Measurements from ENCODE around the gene ANKDD1B. TPM values are rescaled to one million over a fixed set of nuclear protein-coding genes. Genes with fewer than 3 reads are reported as not detected.

Gene ANKDD1B
- total RNA-seq, 2 donors from 2014 or later: 3.6 to 6.3 TPM

- H3K9ac ChIP-seq (ENCODE audit: low read depth in 2 of 2, low read length in 2 of 2): no peak overlapping the region
- H3K9me3 ChIP-seq: no peaks in the 10 kb centered on the region
- TF ChIP-seq CTCF (IDR thresholded peaks at IDR 0.05): no peak
- H3K4me3 ChIP-seq: no peak overlapping the region
- H3K4me1 ChIP-seq: no peaks in the 10 kb centered on the region
- no peaks in the 10 kb centered on the region for H3K36me3 ChIP-seq
- intact Hi-C loops (cut with DNase I): no loop called here
- H3K27ac ChIP-seq: peak overlapping the region; percentile 42
- H3K27me3 ChIP-seq: no peaks in the 10 kb centered on the region
- DNase-seq: no peak
Observed at GRCh38 chr5:75668445-75668844, 57.2 kb downstream of the ANKDD1B start.

DNA sequence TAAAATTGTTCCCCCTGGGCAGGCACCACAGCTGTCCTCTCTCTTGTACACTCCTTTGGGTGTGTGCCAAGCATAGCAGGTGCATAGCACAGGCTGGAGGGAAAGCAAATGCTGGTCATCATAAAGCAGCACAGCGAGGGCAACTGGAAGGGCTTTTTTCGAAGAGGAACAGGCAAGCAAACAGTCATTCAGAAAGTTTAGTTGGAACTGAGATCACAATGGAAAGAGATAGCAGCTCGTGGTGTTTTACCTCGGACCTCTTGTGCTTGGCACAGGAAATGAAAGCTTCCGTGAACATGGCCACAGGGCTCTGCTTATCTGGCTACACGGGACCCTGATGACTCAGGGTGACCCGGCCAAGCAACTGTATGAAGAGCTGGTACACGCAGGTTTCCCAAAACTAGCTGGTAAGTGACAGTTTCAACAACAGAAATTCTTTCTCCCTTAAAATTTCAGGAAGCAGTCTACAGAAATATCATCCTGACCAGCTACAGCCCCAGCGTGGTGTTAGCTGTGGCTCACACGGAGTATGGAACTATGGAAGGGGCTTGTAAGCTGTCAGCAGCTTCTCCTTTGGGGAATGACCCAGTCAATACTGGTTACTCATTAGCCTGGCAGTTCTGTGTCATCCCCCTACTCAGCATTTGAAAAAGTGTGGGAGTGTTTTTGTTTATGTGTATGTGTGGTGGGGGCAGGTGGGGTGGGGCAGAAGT, 57.9 kb downstream of the ANKDD1B start:
- peak; percentile 76 for DNase-seq
- Histone ChIP-seq H3K36me3 (no peaks in the 10 kb centered on the region), H3K27ac (peak overlapping the region; percentile 42), H3K27me3 (no peaks in the 10 kb centered on the region), H3K9ac (ENCODE audit: low read depth in 2 of 2, low read length in 2 of 2) (peak overlapping the region in 1 of 2 donors; percentile 36), H3K4me3 (peak overlapping the region; percentile 4), H3K4me1 (no peaks in the 10 kb centered on the region), H3K9me3 (no peaks in the 10 kb centered on the region)
- TF ChIP-seq CTCF (IDR thresholded peaks at IDR 0.05): no peak
- intact Hi-C loops (cut with DNase I): no loop called here

GRCh38 chr5:75670577-75670976, 59.3 kb downstream of the ANKDD1B start:
- no peak overlapping the region for H3K27ac ChIP-seq
- no peaks in the 10 kb centered on the region for H3K4me1 ChIP-seq
- DNase-seq: no peak
- intact Hi-C loops (cut with DNase I): no loop called here
- no peak for TF ChIP-seq CTCF (IDR thresholded peaks at IDR 0.05)
- H3K27me3 ChIP-seq: no peaks in the 10 kb centered on the region
- no peaks in the 10 kb centered on the region for H3K36me3 ChIP-seq
- H3K4me3 ChIP-seq: no peak overlapping the region
- no peaks in the 10 kb centered on the region for H3K9me3 ChIP-seq
- H3K9ac ChIP-seq (ENCODE audit: low read depth in 2 of 2, low read length in 2 of 2): no peak overlapping the region

- Histone ChIP-seq H3K9ac (ENCODE audit: low read depth in 2 of 2, low read length in 2 of 2) (no peak overlapping the region), H3K27ac (no peak overlapping the region), H3K4me3 (no peak overlapping the region), H3K27me3 (no peaks in the 10 kb centered on the region), H3K4me1 (no peaks in the 10 kb centered on the region), H3K9me3 (no peaks in the 10 kb centered on the region), H3K36me3 (no peaks in the 10 kb centered on the region)
- no peak for DNase-seq
- no peak for TF ChIP-seq CTCF (IDR thresholded peaks at IDR 0.05)
- intact Hi-C loops (cut with DNase I): no loop called here
Observed at GRCh38 chr5:75671506-75671905, 60.3 kb downstream of the ANKDD1B start.

DNA sequence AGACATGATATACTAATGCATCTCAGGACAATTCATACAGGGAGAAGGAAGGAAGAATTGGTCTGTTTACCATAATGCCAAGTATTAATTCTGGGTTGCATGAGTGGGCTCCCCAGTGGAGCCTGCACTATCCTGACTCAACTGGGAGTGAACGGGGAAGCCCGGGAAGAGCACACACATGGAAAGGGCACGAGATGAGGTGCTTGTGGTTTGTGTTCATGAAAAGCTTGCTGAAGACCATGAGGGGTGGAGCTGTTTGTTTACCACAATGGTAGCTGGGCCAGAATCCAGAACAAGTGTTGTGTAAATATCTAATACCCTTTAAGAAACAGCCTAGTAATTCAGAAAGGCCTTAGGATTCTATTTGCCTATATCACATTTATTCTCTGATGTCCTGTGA, 61.4 kb downstream of the ANKDD1B start:
- Histone ChIP-seq H3K9me3 (no peaks in the 10 kb centered on the region), H3K4me3 (no peak overlapping the region), H3K27me3 (no peaks in the 10 kb centered on the region), H3K36me3 (no peaks in the 10 kb centered on the region), H3K27ac (no peak overlapping the region), H3K4me1 (no peaks in the 10 kb centered on the region), H3K9ac (ENCODE audit: low read depth in 2 of 2, low read length in 2 of 2) (no peak overlapping the region)
- intact Hi-C loops (cut with DNase I): no loop called here
- TF ChIP-seq CTCF (IDR thresholded peaks at IDR 0.05): no peak
- no peak for DNase-seq

Data from colonic mucosa (tissue), 4 donors.